Measurements from ENCODE around the gene MYORG.
A peak's percentile ranks its signal among the peaks of the same experiment; 100 is the strongest.

GRCh38 chr9:34379334-34380033 is 2.8 kb upstream of the MYORG start:
- TF ChIP-seq, protein P1, sequence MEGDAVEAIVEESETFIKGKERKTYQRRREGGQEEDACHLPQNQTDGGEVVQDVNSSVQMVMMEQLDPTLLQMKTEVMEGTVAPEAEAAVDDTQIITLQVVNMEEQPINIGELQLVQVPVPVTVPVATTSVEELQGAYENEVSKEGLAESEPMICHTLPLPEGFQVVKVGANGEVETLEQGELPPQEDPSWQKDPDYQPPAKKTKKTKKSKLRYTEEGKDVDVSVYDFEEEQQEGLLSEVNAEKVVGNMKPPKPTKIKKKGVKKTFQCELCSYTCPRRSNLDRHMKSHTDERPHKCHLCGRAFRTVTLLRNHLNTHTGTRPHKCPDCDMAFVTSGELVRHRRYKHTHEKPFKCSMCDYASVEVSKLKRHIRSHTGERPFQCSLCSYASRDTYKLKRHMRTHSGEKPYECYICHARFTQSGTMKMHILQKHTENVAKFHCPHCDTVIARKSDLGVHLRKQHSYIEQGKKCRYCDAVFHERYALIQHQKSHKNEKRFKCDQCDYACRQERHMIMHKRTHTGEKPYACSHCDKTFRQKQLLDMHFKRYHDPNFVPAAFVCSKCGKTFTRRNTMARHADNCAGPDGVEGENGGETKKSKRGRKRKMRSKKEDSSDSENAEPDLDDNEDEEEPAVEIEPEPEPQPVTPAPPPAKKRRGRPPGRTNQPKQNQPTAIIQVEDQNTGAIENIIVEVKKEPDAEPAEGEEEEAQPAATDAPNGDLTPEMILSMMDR (IDR thresholded peaks at IDR 0.05): peak; percentile 96 to 99 (median 98)
- peak; percentile 41 for TF ChIP-seq POLR2A (IDR thresholded peaks at IDR 0.05)
- no peak for TF ChIP-seq EP300 (IDR thresholded peaks at IDR 0.05; ENCODE audit: low read depth)
- TF ChIP-seq POLR2AphosphoS5 (IDR thresholded peaks at IDR 0.05): peak in 2 of 3 donors; percentile 28 to 47

All from transverse colon (tissue), 4 donors.